ENCODE results near the gene SCAMP2. TPM values are rescaled to one million over a fixed set of nuclear protein-coding genes. Genes with fewer than 3 reads are reported as not detected.
A peak's percentile ranks its signal among the peaks of the same experiment; 100 is the strongest.

The SCAMP2 gene
- total and polyA plus RNA-seq, 2 of the 13 experiments (the other 11 are each of a cell fraction or from before 2014, with no cell fraction given), result 34.8 to 121 TPM

DNA sequence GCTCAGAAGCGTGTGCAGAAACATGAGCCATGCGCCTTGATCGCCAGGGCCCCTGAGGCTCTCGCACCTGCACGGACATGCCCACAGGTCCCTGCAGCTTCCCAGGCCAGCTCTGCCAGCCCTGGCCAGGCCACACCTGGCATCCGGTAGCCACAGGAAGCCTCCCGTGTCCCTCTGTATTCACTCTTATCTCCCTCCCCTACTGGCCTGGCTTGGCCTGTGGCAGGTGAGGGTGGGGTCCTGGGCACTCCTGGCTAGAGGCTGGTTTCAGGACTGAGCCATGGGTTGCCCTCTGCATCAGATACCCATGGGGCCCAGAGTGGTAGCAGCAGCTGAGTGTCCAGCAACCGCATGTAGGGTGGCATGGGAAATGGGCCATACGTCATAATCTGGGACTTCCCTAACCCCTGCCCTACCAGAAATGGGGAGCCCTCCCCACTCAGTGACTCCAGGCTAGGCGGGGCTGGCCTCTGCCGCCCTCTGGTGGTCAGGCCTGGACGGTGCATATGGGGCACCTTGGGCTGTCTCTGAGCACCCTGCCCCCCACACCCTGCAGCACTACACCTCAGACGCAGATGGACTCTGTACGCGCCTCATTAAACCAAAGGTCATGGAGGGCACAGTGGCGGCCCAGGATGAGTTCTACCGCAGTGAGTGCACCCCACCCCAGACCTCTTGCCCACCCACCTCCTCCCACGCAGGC lies 73.2 kb downstream of the SCAMP2 start (continued):
- TF ChIP-seq, protein P1, sequence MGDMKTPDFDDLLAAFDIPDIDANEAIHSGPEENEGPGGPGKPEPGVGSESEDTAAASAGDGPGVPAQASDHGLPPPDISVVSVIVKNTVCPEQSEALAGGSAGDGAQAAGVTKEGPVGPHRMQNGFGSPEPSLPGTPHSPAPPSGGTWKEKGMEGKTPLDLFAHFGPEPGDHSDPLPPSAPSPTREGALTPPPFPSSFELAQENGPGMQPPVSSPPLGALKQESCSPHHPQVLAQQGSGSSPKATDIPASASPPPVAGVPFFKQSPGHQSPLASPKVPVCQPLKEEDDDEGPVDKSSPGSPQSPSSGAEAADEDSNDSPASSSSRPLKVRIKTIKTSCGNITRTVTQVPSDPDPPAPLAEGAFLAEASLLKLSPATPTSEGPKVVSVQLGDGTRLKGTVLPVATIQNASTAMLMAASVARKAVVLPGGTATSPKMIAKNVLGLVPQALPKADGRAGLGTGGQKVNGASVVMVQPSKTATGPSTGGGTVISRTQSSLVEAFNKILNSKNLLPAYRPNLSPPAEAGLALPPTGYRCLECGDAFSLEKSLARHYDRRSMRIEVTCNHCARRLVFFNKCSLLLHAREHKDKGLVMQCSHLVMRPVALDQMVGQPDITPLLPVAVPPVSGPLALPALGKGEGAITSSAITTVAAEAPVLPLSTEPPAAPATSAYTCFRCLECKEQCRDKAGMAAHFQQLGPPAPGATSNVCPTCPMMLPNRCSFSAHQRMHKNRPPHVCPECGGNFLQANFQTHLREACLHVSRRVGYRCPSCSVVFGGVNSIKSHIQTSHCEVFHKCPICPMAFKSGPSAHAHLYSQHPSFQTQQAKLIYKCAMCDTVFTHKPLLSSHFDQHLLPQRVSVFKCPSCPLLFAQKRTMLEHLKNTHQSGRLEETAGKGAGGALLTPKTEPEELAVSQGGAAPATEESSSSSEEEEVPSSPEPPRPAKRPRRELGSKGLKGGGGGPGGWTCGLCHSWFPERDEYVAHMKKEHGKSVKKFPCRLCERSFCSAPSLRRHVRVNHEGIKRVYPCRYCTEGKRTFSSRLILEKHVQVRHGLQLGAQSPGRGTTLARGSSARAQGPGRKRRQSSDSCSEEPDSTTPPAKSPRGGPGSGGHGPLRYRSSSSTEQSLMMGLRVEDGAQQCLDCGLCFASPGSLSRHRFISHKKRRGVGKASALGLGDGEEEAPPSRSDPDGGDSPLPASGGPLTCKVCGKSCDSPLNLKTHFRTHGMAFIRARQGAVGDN (CRISPR knock-in tag; IDR thresholded peaks at IDR 0.05), result peak; percentile 62
- TF ChIP-seq ZMYM3 (CRISPR knock-in tag; IDR thresholded peaks at IDR 0.05) (peak; percentile 40; the same call in 1 of the 2 replicates), FOXC1 (CRISPR knock-in tag; IDR thresholded peaks at IDR 0.05; ENCODE audit: borderline replicate concordance) (0 out of 2 replicates have a peak, but pooled peaks have one; percentile 55), PCBP1 (IDR thresholded peaks at IDR 0.05; ENCODE audit: borderline replicate concordance, low read depth, low read length) (0 out of 2 replicates have a peak, but pooled peaks have one; percentile 37), REXO4 (CRISPR knock-in tag; IDR thresholded peaks at IDR 0.05; ENCODE audit: borderline replicate concordance) (no peak), ZNF451 (CRISPR knock-in tag; IDR thresholded peaks at IDR 0.05) (0 out of 2 replicates have a peak, but pooled peaks have one; percentile 26), ZBTB14 (CRISPR knock-in tag; IDR thresholded peaks at IDR 0.05) (no peak), ZBTB33 (CRISPR knock-in tag; IDR thresholded peaks at IDR 0.05) (peak; percentile 58), DPF2 (CRISPR knock-in tag; IDR thresholded peaks at IDR 0.05; ENCODE audit: borderline replicate concordance, low read depth) (no peak), BATF2 (CRISPR knock-in tag; IDR thresholded peaks at IDR 0.05) (no peak), NFKB2 (CRISPR knock-in tag; IDR thresholded peaks at IDR 0.05; ENCODE audit: borderline replicate concordance) (peak; percentile 15; the same call in 1 of the 2 replicates), SRY (CRISPR knock-in tag; IDR thresholded peaks at IDR 0.05) (0 out of 2 replicates have a peak, but pooled peaks have one; percentile 36), AKAP8 (CRISPR knock-in tag; IDR thresholded peaks at IDR 0.05) (no peak)
- TF ChIP-seq, protein P2, sequence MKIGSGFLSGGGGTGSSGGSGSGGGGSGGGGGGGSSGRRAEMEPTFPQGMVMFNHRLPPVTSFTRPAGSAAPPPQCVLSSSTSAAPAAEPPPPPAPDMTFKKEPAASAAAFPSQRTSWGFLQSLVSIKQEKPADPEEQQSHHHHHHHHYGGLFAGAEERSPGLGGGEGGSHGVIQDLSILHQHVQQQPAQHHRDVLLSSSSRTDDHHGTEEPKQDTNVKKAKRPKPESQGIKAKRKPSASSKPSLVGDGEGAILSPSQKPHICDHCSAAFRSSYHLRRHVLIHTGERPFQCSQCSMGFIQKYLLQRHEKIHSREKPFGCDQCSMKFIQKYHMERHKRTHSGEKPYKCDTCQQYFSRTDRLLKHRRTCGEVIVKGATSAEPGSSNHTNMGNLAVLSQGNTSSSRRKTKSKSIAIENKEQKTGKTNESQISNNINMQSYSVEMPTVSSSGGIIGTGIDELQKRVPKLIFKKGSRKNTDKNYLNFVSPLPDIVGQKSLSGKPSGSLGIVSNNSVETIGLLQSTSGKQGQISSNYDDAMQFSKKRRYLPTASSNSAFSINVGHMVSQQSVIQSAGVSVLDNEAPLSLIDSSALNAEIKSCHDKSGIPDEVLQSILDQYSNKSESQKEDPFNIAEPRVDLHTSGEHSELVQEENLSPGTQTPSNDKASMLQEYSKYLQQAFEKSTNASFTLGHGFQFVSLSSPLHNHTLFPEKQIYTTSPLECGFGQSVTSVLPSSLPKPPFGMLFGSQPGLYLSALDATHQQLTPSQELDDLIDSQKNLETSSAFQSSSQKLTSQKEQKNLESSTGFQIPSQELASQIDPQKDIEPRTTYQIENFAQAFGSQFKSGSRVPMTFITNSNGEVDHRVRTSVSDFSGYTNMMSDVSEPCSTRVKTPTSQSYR (CRISPR knock-in tag; IDR thresholded peaks at IDR 0.05; ENCODE audit: borderline replicate concordance), result peak; percentile 87; the same call in 1 of the 2 replicates
- TF ChIP-seq, protein P3, sequence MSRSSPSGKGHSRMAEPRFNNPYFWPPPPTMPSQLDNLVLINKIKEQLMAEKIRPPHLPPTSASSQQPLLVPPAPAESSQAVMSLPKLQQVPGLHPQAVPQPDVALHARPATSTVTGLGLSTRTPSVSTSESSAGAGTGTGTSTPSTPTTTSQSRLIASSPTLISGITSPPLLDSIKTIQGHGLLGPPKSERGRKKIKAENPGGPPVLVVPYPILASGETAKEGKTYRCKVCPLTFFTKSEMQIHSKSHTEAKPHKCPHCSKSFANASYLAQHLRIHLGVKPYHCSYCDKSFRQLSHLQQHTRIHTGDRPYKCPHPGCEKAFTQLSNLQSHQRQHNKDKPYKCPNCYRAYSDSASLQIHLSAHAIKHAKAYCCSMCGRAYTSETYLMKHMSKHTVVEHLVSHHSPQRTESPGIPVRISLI (CRISPR knock-in tag; IDR thresholded peaks at IDR 0.05; ENCODE audit: borderline replicate concordance), result 0 out of 2 replicates have a peak, but pooled peaks have one; percentile 23

Data from HepG2 (cell line).